Nasal cavity respiratory epithelium epithelial cell of viscerocranial mucosa (primary cell): ENCODE results near the gene RASA1. TPM values are rescaled to one million over a fixed set of nuclear protein-coding genes. Genes with fewer than 3 reads are reported as not detected.

Experiments used
- total RNA-seq: library from RNA; depleted of rRNA; stranded (reverse); fragments of >200 nt; gene quantifications from 2 replicates; pipeline ENCODE4 v1.2.3, GENCODE V29; 2014

The RASA1 gene
- 46.5 and 63.0 TPM in 2 replicates for total RNA-seq

DNA sequence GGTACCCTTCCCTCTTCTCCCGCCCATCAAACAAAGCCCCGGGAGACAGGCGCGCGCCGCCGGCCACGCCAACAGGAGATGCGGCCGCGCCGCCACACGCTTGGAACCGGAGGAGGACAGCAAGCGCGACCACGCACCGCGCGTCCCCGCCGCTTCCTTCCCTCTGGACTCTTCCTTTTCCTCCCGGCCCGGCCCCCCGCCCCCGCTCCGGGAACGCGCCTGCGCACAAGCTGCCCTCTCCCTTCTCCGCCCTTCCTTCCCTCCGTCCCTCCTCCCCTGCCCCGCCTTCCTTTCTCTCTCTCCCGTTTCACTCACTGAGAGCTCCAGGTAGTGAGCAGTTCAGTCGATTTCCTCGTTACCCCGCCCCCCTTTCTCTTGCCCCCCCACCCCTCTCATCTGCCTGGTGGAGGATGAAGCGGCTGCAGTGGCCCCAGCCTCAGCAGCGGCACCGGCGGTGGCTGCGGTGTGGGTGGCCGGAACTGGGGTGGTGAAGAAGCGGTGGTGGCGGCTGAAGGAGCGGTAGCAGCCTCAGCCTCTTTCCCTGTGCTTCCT lies at the start of gene RASA1:
Gene RASA1 (plus strand): TSS at position 310 of the 552 bp plus-strand sequence. CDS start 569 bp downstream, outside the sequence.

DNA sequence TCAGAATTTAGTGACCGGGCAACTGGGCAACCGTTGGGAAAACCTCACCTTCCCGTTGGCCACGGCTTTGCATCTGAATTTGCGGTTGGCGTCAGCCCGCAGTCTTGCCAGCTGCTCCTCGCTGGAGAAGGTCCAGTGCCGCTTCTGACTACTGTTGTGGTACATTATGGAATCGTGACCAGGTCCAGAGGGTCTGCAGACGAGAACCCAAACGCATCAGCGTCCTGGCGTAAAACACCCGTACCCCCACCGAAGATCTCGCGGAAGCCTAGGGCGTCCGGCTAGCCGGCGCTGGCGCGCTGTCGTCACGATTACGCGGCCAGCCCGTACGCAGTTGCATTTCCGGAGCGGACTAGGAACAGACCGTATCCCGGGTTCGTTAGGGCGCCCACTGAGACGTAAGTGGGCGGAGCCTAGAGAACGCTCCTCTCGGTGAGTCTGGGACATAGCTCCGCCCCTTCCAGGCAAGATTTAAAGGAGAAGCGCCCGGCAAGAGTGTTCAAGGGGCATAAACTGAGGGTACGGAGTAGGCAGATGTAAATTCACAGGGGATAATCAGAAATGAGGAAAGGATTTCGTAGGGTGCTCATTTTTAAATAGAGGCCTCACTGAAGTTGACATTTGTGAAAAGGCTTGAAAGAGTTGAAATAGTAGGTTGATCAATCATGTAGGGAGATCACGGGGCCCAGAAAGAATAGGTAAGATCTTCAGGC lies 145.1 kb downstream of the RASA1 start, which contains the start of gene CCNH:
Gene CCNH (minus strand): TSS at position 301 of the 713 bp plus-strand sequence. CDS start 136 bp downstream, at position 165.

Other genes starting within 250 kb of the RASA1 start
- gene CCNH, start 145.0 kb downstream of the RASA1 start, total RNA-seq: 50.8 and 65.3 TPM in 2 replicates